Ishikawa (cell line): Measurements from ENCODE around the gene STX10.

Source experiments
- CEBPB ChIP-seq: IDR thresholded peaks from 2 replicates; pipeline ENCODE4 v1.6.1; 2012
- CREB1 ChIP-seq: IDR thresholded peaks from 2 replicates; pipeline ENCODE4 v1.6.1; 2012; ENCODE audit warnings: low read depth
- EGR1 ChIP-seq: IDR thresholded peaks from 2 replicates; pipeline ENCODE4 v1.6.1; 2012
- EP300 ChIP-seq: IDR thresholded peaks from 2 replicates; pipeline ENCODE4 v1.6.1; 2012; ENCODE audit warnings: borderline replicate concordance
- NFIC ChIP-seq: IDR thresholded peaks from 2 replicates; pipeline ENCODE4 v1.6.1; 2012
- RAD21 ChIP-seq: IDR thresholded peaks from 2 replicates; pipeline ENCODE4 v1.6.1; 2012; ENCODE audit warnings: low read depth
- TCF12 ChIP-seq: IDR thresholded peaks from 2 replicates; pipeline ENCODE4 v1.6.1; 2012; ENCODE audit warnings: low read depth
- TEAD4 ChIP-seq: IDR thresholded peaks from 2 replicates; pipeline ENCODE4 v1.6.1; 2012
- YY1 ChIP-seq: IDR thresholded peaks from 2 replicates; pipeline ENCODE4 v1.6.1; 2012; ENCODE audit warnings: low read depth
- ZBTB7A ChIP-seq: IDR thresholded peaks from 2 replicates; pipeline ENCODE4 v1.6.1; 2012; ENCODE audit warnings: low read depth
- TF ChIP-seq, protein P1 (sequence below): IDR thresholded peaks from 2 replicates; pipeline ENCODE4 v1.6.1; 2012
- TF ChIP-seq, protein P2 (sequence below): IDR thresholded peaks from 2 replicates; pipeline ENCODE4 v1.6.1; 2012; ENCODE audit warnings: low read depth, mild to moderate bottlenecking
- TF ChIP-seq, protein P3 (sequence below): IDR thresholded peaks from 2 replicates; pipeline ENCODE4 v1.6.1; 2012

DNA sequence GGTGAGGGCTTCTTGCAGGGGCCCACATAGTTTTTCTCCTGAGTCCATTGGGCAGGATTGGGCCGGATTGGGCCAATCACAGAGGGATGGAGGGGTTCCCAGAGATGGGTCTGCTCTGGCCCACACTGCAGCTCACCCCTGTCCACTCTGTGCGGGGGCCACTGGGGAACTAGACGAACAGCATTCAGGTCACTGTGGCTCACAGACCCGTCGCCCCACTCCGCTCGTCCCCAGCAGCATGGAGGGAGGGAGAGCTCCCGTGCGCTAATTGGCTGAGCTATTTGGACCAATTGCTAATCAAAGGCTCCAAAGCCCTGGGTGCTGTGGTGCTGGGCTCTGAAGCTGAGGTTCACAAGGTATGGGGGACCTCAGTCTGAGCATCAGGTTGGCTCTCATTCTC is 20.8 kb downstream of the STX10 start:
- TF ChIP-seq YY1 = no peak
- TF ChIP-seq, protein P1, sequence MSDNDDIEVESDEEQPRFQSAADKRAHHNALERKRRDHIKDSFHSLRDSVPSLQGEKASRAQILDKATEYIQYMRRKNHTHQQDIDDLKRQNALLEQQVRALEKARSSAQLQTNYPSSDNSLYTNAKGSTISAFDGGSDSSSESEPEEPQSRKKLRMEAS = no peak
- TF ChIP-seq, protein P2, sequence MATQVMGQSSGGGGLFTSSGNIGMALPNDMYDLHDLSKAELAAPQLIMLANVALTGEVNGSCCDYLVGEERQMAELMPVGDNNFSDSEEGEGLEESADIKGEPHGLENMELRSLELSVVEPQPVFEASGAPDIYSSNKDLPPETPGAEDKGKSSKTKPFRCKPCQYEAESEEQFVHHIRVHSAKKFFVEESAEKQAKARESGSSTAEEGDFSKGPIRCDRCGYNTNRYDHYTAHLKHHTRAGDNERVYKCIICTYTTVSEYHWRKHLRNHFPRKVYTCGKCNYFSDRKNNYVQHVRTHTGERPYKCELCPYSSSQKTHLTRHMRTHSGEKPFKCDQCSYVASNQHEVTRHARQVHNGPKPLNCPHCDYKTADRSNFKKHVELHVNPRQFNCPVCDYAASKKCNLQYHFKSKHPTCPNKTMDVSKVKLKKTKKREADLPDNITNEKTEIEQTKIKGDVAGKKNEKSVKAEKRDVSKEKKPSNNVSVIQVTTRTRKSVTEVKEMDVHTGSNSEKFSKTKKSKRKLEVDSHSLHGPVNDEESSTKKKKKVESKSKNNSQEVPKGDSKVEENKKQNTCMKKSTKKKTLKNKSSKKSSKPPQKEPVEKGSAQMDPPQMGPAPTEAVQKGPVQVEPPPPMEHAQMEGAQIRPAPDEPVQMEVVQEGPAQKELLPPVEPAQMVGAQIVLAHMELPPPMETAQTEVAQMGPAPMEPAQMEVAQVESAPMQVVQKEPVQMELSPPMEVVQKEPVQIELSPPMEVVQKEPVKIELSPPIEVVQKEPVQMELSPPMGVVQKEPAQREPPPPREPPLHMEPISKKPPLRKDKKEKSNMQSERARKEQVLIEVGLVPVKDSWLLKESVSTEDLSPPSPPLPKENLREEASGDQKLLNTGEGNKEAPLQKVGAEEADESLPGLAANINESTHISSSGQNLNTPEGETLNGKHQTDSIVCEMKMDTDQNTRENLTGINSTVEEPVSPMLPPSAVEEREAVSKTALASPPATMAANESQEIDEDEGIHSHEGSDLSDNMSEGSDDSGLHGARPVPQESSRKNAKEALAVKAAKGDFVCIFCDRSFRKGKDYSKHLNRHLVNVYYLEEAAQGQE = no peak
- no peak for TF ChIP-seq EGR1
- TF ChIP-seq CEBPB = no peak
- TF ChIP-seq, protein P3, sequence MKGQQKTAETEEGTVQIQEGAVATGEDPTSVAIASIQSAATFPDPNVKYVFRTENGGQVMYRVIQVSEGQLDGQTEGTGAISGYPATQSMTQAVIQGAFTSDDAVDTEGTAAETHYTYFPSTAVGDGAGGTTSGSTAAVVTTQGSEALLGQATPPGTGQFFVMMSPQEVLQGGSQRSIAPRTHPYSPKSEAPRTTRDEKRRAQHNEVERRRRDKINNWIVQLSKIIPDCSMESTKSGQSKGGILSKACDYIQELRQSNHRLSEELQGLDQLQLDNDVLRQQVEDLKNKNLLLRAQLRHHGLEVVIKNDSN = no peak
- no peak for TF ChIP-seq EP300
- no peak for TF ChIP-seq ZBTB7A
- no peak for TF ChIP-seq NFIC
- no peak for TF ChIP-seq CREB1
- TF ChIP-seq TCF12 = no peak
- no peak for TF ChIP-seq RAD21
- TF ChIP-seq TEAD4 = no peak
